IMR-90 (cell line): ENCODE results near the gene KLHDC1.
A peak's percentile ranks its signal among the peaks of the same experiment; 100 is the strongest.

Experiments
- BHLHE40 ChIP-seq: fragments of 150-350 bp; IDR thresholded peaks from 2 replicates; pipeline ENCODE4 v1.6.1; 2016; ENCODE audit warnings: mild to moderate bottlenecking, low read depth, low read length
- CHD1 ChIP-seq: IDR thresholded peaks from 2 replicates; pipeline ENCODE4 v1.6.1; 2012; ENCODE audit warnings: low read depth, low read length, improper control_type of control experiment
- MXI1 ChIP-seq: IDR thresholded peaks from 2 replicates; pipeline ENCODE4 v1.6.1; 2012; ENCODE audit warnings: low read depth, mild to moderate bottlenecking, low read length, moderate library complexity, borderline replicate concordance
- NFE2L2 ChIP-seq: fragments of 150-350 bp; IDR thresholded peaks from 2 replicates; pipeline ENCODE4 v1.6.1; 2016; ENCODE audit warnings: low read depth, mild to moderate bottlenecking, low read length
- POLR2A ChIP-seq: IDR thresholded peaks from 2 replicates; pipeline ENCODE4 v1.6.1; 2012; ENCODE audit warnings: mild to moderate bottlenecking, low read depth, low read length
- RAD21 ChIP-seq: IDR thresholded peaks from 2 replicates; pipeline ENCODE4 v1.6.1; 2012; ENCODE audit warnings: low read length, improper control_type of control experiment
- RCOR1 ChIP-seq: IDR thresholded peaks from 2 replicates; pipeline ENCODE4 v1.6.1; 2012; ENCODE audit warnings: mild to moderate bottlenecking, low read length, improper control_type of control experiment; ENCODE audit not compliant: insufficient replicate concordance
- RFX5 ChIP-seq: IDR thresholded peaks from 2 replicates; pipeline ENCODE4 v1.8.0; 2012; ENCODE audit warnings: low read depth, mild to moderate bottlenecking, low read length, moderate library complexity
- SMC3 ChIP-seq: fragments of 150-350 bp; IDR thresholded peaks from 2 replicates; pipeline ENCODE4 v1.6.1; 2016; ENCODE audit warnings: low read depth, mild to moderate bottlenecking, antibody characterized with exemption, low read length, moderate library complexity
- TF ChIP-seq, protein P1 (sequence below): conservative IDR thresholded peaks from 2 replicates; pipeline ENCODE4 v1.5.1; 2012; ENCODE audit warnings: mild to moderate bottlenecking, low read depth, low read length, improper control_type of control experiment

DNA sequence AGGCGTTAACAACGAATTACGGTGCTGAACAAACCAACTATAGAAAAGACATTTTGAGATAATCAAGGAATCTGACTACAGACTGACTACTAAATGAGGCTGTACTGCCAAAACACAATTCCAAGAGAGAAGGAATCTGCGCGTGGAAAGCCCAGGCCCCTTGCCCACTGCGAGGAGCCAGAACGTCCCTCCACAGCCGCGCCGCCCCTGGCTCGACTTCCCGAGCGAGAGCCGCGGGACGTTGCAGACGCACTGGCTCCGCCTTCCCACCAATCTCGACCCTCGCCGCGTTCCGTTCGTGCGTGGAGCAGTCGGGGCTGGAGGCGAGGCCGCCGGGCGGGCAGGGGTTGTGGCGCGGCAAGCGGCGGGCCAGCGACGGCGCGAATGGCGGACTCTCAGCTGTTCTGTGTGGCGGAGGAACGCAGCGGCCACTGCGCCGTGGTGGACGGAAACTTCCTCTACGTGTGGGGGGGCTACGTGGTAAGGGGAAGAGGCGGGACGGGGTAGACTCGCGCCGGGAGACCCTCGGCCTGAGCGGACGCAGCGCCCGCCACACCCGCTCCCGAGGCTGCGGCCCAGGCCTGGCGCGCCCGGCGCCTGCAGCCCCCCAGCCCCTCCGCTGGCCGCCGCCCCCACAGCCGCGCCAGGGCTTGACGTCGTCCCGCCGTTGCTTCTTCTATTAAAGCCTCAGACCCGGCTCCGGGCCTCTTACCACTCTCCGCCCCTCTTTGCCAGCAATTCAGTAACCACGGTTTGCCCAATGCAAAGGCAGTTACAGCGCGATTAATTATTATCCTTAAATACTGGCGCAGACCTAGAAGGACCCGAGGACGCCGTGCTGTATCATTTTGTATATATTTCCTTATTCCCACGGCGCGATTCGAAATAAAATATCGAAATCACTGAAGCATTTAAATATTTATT, at the start of gene KLHDC1:
- TF ChIP-seq RCOR1: no peak
- peak; percentile 29; the same call in 1 of the 2 replicates for TF ChIP-seq MXI1
- TF ChIP-seq RAD21: no peak
- TF ChIP-seq, protein P1, sequence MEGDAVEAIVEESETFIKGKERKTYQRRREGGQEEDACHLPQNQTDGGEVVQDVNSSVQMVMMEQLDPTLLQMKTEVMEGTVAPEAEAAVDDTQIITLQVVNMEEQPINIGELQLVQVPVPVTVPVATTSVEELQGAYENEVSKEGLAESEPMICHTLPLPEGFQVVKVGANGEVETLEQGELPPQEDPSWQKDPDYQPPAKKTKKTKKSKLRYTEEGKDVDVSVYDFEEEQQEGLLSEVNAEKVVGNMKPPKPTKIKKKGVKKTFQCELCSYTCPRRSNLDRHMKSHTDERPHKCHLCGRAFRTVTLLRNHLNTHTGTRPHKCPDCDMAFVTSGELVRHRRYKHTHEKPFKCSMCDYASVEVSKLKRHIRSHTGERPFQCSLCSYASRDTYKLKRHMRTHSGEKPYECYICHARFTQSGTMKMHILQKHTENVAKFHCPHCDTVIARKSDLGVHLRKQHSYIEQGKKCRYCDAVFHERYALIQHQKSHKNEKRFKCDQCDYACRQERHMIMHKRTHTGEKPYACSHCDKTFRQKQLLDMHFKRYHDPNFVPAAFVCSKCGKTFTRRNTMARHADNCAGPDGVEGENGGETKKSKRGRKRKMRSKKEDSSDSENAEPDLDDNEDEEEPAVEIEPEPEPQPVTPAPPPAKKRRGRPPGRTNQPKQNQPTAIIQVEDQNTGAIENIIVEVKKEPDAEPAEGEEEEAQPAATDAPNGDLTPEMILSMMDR: no peak
- peak; percentile 80 for TF ChIP-seq POLR2A
- no peak for TF ChIP-seq RFX5
- no peak for TF ChIP-seq CHD1
- no peak for TF ChIP-seq SMC3
- no peak for TF ChIP-seq NFE2L2
- no peak for TF ChIP-seq BHLHE40
